Heart left ventricle (tissue), 13 donors: ENCODE measurements around the gene EEF1AKMT3.

Experiments
- POLR2A ChIP-seq, 2 donors: fragments of 450-650 bp; IDR thresholded peaks; one replicate each; pipeline ENCODE4 v1.6.1; 2017; ENCODE audit warnings: antibody characterized with exemption in 2 of 2, mild to moderate bottlenecking in 2 of 2, moderate library complexity in 2 of 2
- TF ChIP-seq, protein P1 (sequence below), 12 donors: fragments of 200-600 bp; sonication (generic) in 4 of 12; IDR thresholded peaks; one replicate each; pipeline versions ENCODE4 v1.5.0 to v1.8.0; 2018 to 2022; ENCODE audit warnings: antibody characterized with exemption in 12 of 12, mild to moderate bottlenecking in 5 of 12
- donor health status: ischemic (EF 13 %, LVEDD 7.1; RV severe dilation, severe dysfunction).
- donor health status: DM: no; HTN: yes; CAD: no.
- donor health status: DM: no; HTN: no; CAD: no.
- donor health status: ischemic (EF 25% LVEDD 6.9; RV normal size, moderate dysfunction).
- donor health status: ischemic (EF 25% LVEDD 5.7; RV mildly dilated, moderate dysfunction).
- donor health status: ischemic (EF 35%, LVEDD 5.7; RV mildly dilated, moderate dysfunction).
- donor health status: nonischemic (EF 11% LVEDD 7.7; RV severe dilation, severe dysfunction).
- donor health status: DM: yes; HTN: yes; CAD: no.
- donor health status: PGD.
- donor health status: ischemic (EF 29% LVEDD 5.4; RV normal size, mild dysfunction).
- donor health status: nonischemic (EF 23%, LVEDD 6.1; RV moderate dilation, normal function).

DNA sequence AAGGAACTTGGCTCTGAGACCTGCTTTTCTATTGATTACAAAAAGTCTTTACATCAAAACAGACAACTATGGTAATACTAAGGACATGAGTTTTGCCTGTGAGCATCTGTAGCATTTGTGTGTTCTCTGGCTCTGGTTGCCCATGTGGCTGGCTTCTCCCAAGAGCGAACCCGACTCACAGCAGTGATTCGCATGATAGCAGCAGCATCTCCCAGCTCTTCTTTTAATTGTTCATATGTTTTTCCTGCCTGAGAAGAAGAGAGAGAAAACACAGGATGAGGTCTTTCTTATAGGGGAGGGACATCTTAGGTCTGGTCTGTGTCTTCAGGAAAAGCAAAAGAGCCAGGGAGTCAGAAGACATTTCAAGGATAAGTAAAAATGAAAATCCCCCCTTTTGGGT is 28.6 kb downstream of the EEF1AKMT3 start:
- TF ChIP-seq, protein P1, sequence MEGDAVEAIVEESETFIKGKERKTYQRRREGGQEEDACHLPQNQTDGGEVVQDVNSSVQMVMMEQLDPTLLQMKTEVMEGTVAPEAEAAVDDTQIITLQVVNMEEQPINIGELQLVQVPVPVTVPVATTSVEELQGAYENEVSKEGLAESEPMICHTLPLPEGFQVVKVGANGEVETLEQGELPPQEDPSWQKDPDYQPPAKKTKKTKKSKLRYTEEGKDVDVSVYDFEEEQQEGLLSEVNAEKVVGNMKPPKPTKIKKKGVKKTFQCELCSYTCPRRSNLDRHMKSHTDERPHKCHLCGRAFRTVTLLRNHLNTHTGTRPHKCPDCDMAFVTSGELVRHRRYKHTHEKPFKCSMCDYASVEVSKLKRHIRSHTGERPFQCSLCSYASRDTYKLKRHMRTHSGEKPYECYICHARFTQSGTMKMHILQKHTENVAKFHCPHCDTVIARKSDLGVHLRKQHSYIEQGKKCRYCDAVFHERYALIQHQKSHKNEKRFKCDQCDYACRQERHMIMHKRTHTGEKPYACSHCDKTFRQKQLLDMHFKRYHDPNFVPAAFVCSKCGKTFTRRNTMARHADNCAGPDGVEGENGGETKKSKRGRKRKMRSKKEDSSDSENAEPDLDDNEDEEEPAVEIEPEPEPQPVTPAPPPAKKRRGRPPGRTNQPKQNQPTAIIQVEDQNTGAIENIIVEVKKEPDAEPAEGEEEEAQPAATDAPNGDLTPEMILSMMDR (IDR thresholded peaks at IDR 0.05): no peak
- no peak for TF ChIP-seq POLR2A (IDR thresholded peaks at IDR 0.05)
